ENCODE measurements around the gene BCHE. TPM values are rescaled to one million over a fixed set of nuclear protein-coding genes. Genes with fewer than 3 reads are reported as not detected.

The BCHE gene
- total RNA-seq, 1 donor from 2014 or later, result 2.6 TPM

DNA sequence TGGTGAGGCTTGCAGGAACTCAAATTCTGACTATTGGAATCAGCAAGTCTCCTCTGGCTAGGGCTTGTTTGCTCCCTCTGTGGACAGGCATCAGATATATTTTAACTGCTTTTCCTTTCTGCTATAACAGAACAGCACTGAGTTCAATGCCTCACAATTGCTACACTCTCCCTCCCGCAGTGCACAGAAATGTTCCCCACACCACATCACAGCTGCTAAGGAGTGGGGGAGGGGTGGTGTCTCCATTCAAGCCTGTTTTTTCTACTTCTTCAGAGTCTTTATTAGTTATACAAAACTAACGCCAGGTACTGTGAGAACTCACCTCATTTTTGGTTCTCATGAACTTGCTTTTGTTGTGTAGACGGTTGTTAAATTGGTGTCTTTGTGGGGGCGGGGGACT is 68.5 kb downstream of the BCHE start:
- ATAC-seq (no peak), DNase-seq (ENCODE audit: low spot score) (no peak)
- intact Hi-C loops (cut with DNase I), result no loop called here

- intact Hi-C loops (cut with DNase I), result no loop called here
- no peak for ATAC-seq
- DNase-seq (ENCODE audit: low spot score), result no peak
Measured at GRCh38 chr3:165759041-165759440, 78.2 kb downstream of the BCHE start.

GRCh38 chr3:165755571-165755970 is 81.7 kb downstream of the BCHE start:
- DNase-seq (ENCODE audit: low spot score) (no peak), ATAC-seq (no peak)
- intact Hi-C loops (cut with DNase I), result no loop called here

DNA sequence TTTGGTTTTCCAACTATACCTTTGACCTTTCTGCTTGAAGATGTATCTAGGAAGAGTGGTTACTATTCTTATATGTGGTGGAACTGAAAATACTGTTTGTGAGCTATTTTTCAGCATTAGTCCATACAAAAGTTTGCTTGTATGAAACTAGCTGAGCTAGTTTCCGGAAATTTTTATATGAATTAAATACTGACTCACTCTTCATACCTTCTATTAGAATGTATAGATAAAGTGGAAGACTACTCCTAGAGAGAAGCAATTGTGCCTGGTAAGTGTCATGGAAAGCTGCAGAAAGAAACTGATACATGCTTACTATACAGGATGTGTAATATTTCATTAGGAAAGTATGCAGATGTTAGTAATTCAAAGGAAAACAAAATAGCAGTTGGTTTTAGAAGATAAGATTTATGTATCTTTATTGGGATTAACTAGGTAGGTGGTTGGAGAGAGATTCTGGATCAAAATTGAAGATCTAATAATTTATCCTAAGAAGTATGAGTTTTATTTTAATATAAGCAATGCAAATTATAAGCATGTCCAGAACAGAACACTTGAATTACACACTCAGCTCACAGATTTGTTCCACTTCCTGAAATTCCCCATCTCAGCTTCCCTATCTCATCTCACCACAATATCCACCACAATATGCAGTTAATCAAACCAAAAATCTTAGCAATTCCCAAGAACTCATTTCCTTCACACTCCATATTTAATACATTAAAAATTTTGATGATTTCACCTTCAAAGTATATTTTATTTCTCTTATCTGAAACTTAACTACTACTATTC is 82.8 kb downstream of the BCHE start:
- ATAC-seq (no peak), DNase-seq (ENCODE audit: low spot score) (no peak)
- intact Hi-C loops (cut with DNase I), result no loop called here

- no peak for DNase-seq (ENCODE audit: low spot score)
- no peak for ATAC-seq
- intact Hi-C loops (cut with DNase I), result no loop called here
Measured at GRCh38 chr3:165753560-165753959, 83.7 kb downstream of the BCHE start.

DNA sequence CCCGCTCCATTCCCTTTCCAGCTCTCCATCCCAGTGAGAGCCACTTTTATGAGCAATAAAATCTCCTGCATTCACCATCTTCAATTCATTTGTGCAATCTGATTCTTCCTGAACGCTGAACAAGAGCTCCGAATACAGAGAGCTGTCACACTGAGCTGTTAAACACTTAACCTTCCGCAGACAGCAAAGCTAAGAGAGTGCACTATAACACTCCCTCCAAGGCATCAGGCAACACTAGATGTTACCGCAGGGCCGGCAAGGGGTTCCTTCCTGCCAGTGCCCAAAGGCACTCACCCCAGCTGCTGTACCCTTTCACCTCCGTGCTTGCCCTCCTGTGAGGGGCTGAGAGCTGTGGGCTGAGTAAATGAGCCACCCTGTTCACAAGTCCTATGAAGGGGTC is 85.6 kb downstream of the BCHE start:
- DNase-seq (ENCODE audit: low spot score) (no peak), ATAC-seq (no peak)
- intact Hi-C loops (cut with DNase I), result no loop called here

DNA sequence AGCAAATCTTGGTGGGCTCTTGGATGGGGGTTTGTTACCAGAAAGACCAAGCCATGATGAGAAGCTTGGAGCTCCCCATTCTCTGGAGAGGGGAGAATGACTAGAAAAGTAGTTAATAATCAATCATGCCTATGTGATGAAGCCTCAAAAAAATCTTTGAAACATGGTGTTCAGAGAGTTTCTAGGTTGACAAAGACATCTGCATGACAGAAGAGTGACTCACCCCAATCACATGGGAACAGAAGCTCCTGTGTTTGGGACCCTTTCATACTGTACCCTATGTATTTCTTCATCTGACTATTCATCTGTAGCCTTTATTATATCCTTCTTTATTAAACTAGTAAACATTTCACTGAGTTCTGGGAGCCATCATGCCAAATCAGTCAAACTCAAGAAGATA is 87.4 kb downstream of the BCHE start:
- intact Hi-C loops (cut with DNase I), result loop anchor here (5.0 kb wide), 1 partner anchor 1063 kb away; no protein-coding TSS in a partner anchor
- no peak for ATAC-seq
- no peak for DNase-seq (ENCODE audit: low spot score)

DNA sequence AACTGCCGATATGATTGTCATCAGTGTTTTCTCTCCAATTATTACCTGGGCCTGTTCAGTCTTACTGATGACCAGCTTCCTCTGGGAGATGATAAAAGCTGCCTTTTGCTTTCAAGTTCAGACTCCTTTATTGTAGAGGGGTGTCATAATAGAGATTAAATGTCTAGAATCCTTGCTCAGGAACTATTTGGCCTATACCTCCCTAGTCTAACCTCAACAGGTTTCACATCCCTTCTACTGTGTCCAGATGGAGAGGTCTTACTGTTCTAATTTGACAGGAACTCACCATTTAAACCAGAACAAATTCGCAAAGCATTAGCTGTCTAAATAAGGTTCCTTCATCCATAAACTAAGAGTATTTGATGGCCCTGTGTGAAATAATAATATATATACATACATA is 88.0 kb downstream of the BCHE start:
- DNase-seq (ENCODE audit: low spot score), result no peak
- ATAC-seq, result no peak
- intact Hi-C loops (cut with DNase I), result loop anchor here (5.0 kb wide), 1 partner anchor 1062 kb away; no protein-coding TSS in a partner anchor

DNA sequence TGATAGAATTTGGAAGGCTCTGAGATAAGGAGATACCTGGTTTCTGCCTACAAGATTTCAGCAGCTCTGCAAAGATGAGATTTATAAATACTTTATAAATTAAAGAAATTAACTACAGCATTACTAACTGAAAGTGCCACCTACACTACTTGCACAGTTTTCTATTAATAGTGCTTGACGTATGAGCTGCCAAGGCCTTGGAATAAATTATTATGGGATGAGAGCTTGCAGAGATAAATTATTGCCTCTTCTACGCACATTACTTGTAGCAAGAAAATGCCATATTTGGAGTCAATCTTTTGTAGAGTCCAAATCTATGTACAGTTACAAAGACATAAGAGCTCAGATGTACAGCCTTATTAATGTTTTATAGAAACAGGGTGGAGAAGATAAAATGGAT is 89.1 kb downstream of the BCHE start:
- DNase-seq (ENCODE audit: low spot score) (no peak), ATAC-seq (no peak)
- intact Hi-C loops (cut with DNase I), result loop anchor here (5.0 kb wide), 1 partner anchor 1061 kb away; no protein-coding TSS in a partner anchor

DNA sequence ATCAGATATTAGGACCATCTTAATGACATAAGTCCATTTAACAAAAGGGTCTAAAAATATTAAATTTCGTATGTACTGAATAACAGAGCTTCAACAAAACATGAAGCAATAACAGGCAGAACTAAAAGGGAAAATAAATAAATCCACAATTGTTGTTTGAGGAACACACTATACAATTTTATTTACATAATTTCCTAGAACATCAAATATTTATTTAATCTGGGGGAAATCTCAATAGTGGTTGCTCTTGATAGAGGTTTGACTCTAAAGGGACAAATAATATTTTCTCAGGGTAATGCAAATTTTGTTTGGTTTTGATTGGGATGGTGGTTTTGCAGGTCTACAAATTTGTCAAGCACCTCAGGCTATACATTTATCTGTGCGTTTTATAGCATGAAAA is 90.3 kb downstream of the BCHE start:
- intact Hi-C loops (cut with DNase I), result loop anchor here (5.0 kb wide), 1 partner anchor 1060 kb away; no protein-coding TSS in a partner anchor
- DNase-seq (ENCODE audit: low spot score) (no peak), ATAC-seq (no peak)

DNA sequence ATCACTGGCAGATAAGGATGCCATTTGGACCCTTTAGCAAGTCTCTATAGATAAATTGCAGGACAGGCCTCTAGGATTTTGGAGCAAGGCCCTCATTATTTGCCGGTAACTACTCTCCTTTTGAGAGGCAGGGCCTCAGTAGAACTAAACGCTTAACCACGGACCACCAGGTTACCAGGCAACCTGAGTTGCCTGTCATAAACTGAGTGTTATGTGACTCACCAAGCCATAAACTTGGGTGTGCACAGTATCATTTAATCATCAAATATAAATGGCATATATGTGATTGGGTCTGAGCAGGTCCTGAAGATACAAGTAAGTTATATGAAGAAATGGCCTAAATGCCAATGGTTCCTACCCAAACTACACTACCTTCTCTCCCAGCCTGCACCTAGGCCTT is 93.2 kb downstream of the BCHE start:
- ATAC-seq, result no peak
- intact Hi-C loops (cut with DNase I), result no loop called here
- no peak for DNase-seq (ENCODE audit: low spot score)

GRCh38 chr3:165742351-165742750 is 94.9 kb downstream of the BCHE start:
- ATAC-seq, result no peak

DNA sequence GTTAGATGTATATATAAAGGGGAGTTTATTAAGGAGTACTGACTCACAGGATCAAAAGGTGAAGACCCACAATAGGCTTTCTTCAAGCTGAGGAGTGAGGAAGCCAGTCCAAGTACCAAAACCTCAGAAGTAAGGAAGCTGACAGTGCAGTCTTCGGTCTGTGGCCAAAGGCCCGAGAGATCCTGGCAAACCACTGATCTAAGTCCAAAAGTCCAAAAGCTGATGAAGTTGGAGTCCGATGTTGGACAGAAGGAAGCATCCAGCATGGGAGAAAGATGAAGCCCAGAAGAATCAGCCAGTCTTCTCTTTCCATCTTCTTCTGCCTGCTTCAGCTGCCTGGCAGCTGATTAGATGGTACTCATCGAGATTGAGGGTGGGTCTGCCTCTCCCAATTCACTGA is 107.5 kb downstream of the BCHE start:
- DNase-seq (ENCODE audit: low spot score), result no peak
- intact Hi-C loops (cut with DNase I), result no loop called here
- ATAC-seq, result no peak

More at GRCh38 chr3:165742351-165742750, 94.9 kb downstream of the BCHE start:
- intact Hi-C loops (cut with DNase I), result no loop called here
- DNase-seq (ENCODE audit: low spot score), result no peak

DNA sequence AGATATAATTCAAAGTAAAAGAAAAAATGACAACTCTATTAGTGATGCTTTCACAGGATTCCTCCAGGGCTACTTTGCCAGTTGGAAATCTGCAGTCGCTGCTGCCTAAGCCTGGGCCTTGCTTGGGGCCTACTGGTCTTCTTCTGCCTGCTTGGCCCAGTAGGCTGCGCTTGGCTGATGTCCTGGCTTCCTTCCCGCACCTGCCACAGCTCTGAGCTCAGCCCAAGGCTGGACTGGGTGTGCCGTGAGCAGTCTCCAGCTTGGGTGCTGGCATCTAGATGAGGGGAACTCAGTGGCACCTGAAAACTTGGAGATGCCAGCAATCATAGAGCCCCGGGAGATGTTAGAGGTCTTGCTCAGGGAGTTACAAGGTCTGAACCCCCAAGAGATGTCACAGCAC is 108.3 kb downstream of the BCHE start:
- peak; percentile 34 for ATAC-seq
- intact Hi-C loops (cut with DNase I), result no loop called here
- no peak for DNase-seq (ENCODE audit: low spot score)

GRCh38 chr3:165725296-165725695 is 111.9 kb downstream of the BCHE start:
- ATAC-seq, result no peak
- intact Hi-C loops (cut with DNase I), result no loop called here
- no peak for DNase-seq (ENCODE audit: low spot score)

All from sciatic nerve (tissue), 2 donors.